A673 (cell line): ENCODE measurements around the gene TTC39B. TPM values are rescaled to one million over a fixed set of nuclear protein-coding genes. Genes with fewer than 3 reads are reported as not detected.
A peak's percentile ranks its signal among the peaks of the same experiment; 100 is the strongest.
"Not testable (repeated sequence)": the region's sequence is repeated elsewhere in the genome, so short reads cannot be mapped to it uniquely, and the experiment has no call there.

ENCODE experiments used
- BruUV-seq: library from RNA; stranded (reverse); fragments of 400-500 nt; replicated peaks from 2 replicates; lab custom pipeline; 2021; lab: Mats Ljungman, UMichigan
- CTCF ChIA-PET: fragments of 300-600 bp; sonication (Branson Sonifier 250); formaldehyde crosslinking; loops from one replicate; lab custom pipeline; 2022; ENCODE audit warnings: antibody characterized with exemption; lab: Charles Lee
- POLR2A ChIA-PET: fragments of 300-600 bp; sonication (Branson Sonifier 250); formaldehyde crosslinking; loops from one replicate; lab custom pipeline; 2022; ENCODE audit warnings: antibody characterized with exemption; ENCODE audit not compliant: low non-redundant PET; lab: Charles Lee
- DNase-seq: peaks from one replicate; pipeline ENCODE4 v3.0.0-alpha.2; 2015; ENCODE audit warnings: low spot score
- H3K27ac ChIP-seq: fragments of 200-600 bp; sonication (generic); 2 replicates; pipeline ENCODE4 v1.5.1; 2016; ENCODE audit warnings: mixed run types, low read depth, mild to moderate bottlenecking, mixed read lengths, antibody characterized with exemption, low read length; ENCODE audit not compliant: poor library complexity, severe bottlenecking
- H3K27me3 ChIP-seq: fragments of 200-600 bp; sonication (generic); replicated peaks from 2 replicates; pipeline ENCODE4 v1.6.1; 2017; ENCODE audit warnings: mixed run types, low read depth, mild to moderate bottlenecking, mixed read lengths, antibody characterized with exemption, low read length; ENCODE audit not compliant: insufficient read depth, poor library complexity
- H3K36me3 ChIP-seq: fragments of 200-600 bp; sonication (generic); 2 replicates; pipeline ENCODE4 v1.6.1; 2016; ENCODE audit warnings: mixed run types, mild to moderate bottlenecking, mixed read lengths, antibody characterized with exemption, low read length; ENCODE audit not compliant: insufficient read depth, poor library complexity, severe bottlenecking
- H3K4me1 ChIP-seq: fragments of 200-600 bp; sonication (generic); 2 replicates; pipeline ENCODE4 v1.6.1; 2017; ENCODE audit warnings: mixed run types, mild to moderate bottlenecking, mixed read lengths, antibody characterized with exemption, low read length; ENCODE audit not compliant: insufficient read depth, poor library complexity, severe bottlenecking
- H3K4me3 ChIP-seq: fragments of 200-600 bp; sonication (generic); 2 replicates; pipeline ENCODE4 v1.5.1; 2016; ENCODE audit warnings: low read depth, mixed run types, mild to moderate bottlenecking, mixed read lengths, low read length; ENCODE audit not compliant: poor library complexity, severe bottlenecking
- H3K9me3 ChIP-seq: fragments of 200-600 bp; sonication (generic); 2 replicates; pipeline ENCODE4 v1.6.1; 2016; ENCODE audit warnings: mixed run types, low read depth, mild to moderate bottlenecking, mixed read lengths, antibody characterized with exemption, low read length; ENCODE audit not compliant: poor library complexity, severe bottlenecking
- EZH2 ChIP-seq: fragments of 200-600 bp; sonication (generic); IDR thresholded peaks from 2 replicates; pipeline ENCODE4 v1.6.1; 2017; ENCODE audit warnings: borderline replicate concordance, low read depth, mild to moderate bottlenecking, mixed read lengths, antibody characterized with exemption, low read length; ENCODE audit not compliant: poor library complexity, severe bottlenecking
- intact Hi-C: fragments of 100-400 bp; cut with micrococcal nuclease; formaldehyde crosslinking; loops from one replicate; pipeline ENCODE4 v1.10.0; 2022; ENCODE audit not compliant: unreplicated experiment
- total RNA-seq: library from RNA; stranded (reverse); gene quantifications from 2 replicates; pipeline ENCODE4 v1.2.3, GENCODE V29; 2021
- TF ChIP-seq, protein P1 (sequence below): fragments of 300-800, 200-600 bp; sonication (generic); conservative IDR thresholded peaks from 2 replicates; pipeline ENCODE4 v1.5.1; 2017; ENCODE audit warnings: low read depth, mild to moderate bottlenecking, antibody characterized with exemption, low read length, moderate library complexity, mixed read lengths

TTC39B gene
- total RNA-seq, 1 experiment from 2014 or later = 0.52 TPM

DNA sequence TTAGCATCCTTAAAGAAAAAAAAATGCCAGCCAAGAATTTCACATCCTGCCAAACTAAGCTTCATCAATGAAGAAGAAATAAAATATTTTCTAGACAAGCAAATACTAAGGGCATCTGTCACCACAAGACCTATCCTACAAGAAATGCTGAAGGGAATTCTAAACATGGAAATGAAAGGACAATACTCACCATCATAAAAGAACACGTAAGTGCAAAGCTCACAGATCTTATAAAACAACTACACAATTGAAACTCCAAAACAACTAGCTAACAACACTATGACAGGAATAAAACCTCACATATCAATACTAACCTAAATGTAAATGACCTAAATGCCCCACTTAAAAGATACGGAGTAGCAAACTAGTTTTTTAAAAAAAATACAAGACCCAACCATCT lies 71.4 kb downstream of the TTC39B start:
- Histone ChIP-seq H3K4me1 (no peaks in the 10 kb centered on the region), H3K27ac (no peak overlapping the region), H3K27me3 (no peaks in the 10 kb centered on the region), H3K36me3 (no peaks in the 10 kb centered on the region), H3K4me3 (no peak overlapping the region), H3K9me3 (no peaks in the 10 kb centered on the region)
- ChIA-PET POLR2A (no interaction called here), CTCF (no interaction called here)
- TF ChIP-seq, protein P1, sequence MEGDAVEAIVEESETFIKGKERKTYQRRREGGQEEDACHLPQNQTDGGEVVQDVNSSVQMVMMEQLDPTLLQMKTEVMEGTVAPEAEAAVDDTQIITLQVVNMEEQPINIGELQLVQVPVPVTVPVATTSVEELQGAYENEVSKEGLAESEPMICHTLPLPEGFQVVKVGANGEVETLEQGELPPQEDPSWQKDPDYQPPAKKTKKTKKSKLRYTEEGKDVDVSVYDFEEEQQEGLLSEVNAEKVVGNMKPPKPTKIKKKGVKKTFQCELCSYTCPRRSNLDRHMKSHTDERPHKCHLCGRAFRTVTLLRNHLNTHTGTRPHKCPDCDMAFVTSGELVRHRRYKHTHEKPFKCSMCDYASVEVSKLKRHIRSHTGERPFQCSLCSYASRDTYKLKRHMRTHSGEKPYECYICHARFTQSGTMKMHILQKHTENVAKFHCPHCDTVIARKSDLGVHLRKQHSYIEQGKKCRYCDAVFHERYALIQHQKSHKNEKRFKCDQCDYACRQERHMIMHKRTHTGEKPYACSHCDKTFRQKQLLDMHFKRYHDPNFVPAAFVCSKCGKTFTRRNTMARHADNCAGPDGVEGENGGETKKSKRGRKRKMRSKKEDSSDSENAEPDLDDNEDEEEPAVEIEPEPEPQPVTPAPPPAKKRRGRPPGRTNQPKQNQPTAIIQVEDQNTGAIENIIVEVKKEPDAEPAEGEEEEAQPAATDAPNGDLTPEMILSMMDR = no peak
- no peak for TF ChIP-seq EZH2
- intact Hi-C loops = no loop called here
- no peak for DNase-seq
- no TSS peak for BruUV-seq

DNA sequence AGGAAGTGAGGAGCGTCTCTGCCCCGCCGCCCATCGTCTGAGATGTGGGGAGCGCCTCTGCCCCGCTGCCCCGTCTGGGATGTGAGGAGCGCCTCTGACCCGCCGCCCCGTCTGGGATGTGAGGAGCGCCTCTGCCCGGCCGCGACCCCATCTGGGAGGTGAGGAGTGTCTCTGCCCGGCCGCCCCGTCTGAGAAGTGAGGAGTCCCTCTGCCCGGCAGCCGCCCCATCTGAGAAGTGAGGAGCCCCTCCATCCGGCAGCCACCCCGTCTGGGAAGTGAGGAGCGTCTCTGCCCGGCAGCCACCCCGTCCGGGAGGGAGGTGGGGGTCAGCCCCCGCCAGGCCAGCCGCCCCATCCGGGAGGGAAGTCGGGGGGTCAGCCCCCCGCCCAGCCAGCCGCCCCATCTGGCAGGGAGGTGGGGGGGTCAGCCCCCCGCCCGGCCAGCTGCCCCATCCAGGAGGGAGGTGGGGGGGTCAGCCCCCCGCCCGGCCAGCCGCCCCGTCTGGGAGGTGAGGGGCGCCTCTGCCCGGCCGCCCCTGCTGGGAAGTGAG lies 73.0 kb downstream of the TTC39B start:
- CTCF ChIA-PET, BruUV-seq, H3K27ac ChIP-seq, H3K27me3 ChIP-seq, intact Hi-C loops, H3K4me1 ChIP-seq, H3K36me3 ChIP-seq, H3K9me3 ChIP-seq, H3K4me3 ChIP-seq, POLR2A ChIA-PET, DNase-seq: not testable (repeated sequence)

DNA sequence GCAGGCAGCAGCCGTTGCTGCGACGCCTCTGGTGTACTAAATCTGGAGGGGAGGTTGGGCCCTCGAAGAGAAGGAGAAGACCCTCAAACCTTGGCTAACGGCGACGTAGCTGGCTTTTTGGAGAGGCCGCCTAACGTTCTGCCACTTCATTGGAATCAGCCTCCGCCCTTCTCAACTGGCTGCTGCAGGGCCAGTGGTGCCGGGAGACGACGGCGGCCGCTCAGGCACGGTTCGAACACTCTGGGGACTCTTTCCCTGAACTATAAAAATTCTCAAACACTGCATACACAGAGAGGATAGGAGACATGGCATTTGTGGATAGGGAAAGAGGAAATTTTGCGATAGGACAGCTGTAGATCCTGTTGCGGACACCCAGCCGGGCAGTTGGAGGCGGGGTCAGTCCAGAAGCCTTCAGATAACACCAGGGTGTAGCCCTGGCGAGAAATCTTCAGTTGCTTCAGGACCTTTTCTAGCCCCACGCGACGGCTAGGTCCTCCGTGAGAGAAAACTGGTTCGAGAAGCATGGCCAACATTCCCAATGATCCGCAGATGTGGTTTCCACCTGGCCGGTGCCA lies 74.2 kb downstream of the TTC39B start:
- intact Hi-C loops, DNase-seq: not testable (repeated sequence)

DNA sequence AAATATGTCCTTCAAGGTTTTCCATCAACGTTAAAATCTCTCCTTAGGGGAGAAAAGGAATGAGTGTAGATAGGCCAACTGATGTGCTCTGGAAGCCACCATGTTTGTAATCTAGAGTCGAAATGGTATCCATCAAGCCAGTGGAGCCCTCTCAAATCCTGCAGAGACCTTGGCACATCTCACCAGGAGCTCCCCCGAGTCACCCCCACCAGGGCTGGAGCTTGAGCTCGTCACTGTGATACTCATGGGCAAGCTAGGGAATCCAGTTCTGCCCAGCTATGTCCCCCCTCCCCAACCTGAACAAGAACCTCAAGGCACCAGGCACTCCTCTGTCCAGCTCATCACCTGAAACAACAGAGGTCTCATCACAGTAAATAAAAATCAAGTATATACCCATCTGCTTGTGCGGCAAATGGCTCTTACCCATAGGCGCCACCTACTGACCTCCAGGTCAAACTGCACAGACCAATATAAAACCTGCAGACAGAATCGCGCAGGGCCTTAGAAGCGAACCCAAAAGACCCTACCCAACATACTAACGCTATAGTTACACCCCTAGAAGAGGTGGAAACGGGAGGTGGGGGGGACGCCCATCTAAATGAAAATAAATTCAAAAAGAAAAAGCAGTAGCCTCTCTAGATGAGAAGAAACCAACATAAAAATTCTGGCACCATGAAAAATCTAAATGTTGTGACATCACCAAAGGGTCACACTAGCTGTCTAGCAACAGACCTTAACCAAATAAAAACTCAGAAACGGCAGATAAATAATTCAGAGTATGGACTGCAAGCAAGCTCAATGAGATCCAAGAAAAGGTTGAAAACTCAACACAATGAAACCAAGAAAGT lies 75.0 kb downstream of the TTC39B start:
- H3K4me3 ChIP-seq = no peak overlapping the region
- ChIA-PET POLR2A (no interaction called here), CTCF (interaction anchor here (1.1 kb wide), 1 partner anchor 22 kb away, joined by 3 read pairs; no protein-coding TSS in a partner anchor)

More for the DNA sequence above, 74.2 kb downstream of the TTC39B start:
- H3K9me3 ChIP-seq, BruUV-seq, POLR2A ChIA-PET, H3K27me3 ChIP-seq, H3K36me3 ChIP-seq, H3K4me3 ChIP-seq, CTCF ChIA-PET, H3K27ac ChIP-seq, H3K4me1 ChIP-seq: not testable (repeated sequence)

More for the DNA sequence above, 75.0 kb downstream of the TTC39B start:
- intact Hi-C loops = no loop called here
- no TSS peak for BruUV-seq
- Histone ChIP-seq H3K36me3 (no peaks in the 10 kb centered on the region), H3K4me1 (no peaks in the 10 kb centered on the region), H3K9me3 (no peaks in the 10 kb centered on the region), H3K27me3 (no peaks in the 10 kb centered on the region), H3K27ac (no peak overlapping the region)
- DNase-seq = peak; percentile 37
- TF ChIP-seq, protein P1 = peak; percentile 69
- TF ChIP-seq EZH2 = no peak
